HG02840 (cell line): ENCODE data around the gene KCTD6.

ENCODE experiments used
- ATAC-seq: cut with Tn5 transposase; IDR thresholded peaks from one replicate; pipeline ENCODE4 v1.9.1; 2021; ENCODE audit warnings: mild to moderate bottlenecking, moderate library complexity, moderate number of reproducible peaks; ENCODE audit not compliant: unreplicated experiment, low FRiP score

The KCTD6 gene

DNA sequence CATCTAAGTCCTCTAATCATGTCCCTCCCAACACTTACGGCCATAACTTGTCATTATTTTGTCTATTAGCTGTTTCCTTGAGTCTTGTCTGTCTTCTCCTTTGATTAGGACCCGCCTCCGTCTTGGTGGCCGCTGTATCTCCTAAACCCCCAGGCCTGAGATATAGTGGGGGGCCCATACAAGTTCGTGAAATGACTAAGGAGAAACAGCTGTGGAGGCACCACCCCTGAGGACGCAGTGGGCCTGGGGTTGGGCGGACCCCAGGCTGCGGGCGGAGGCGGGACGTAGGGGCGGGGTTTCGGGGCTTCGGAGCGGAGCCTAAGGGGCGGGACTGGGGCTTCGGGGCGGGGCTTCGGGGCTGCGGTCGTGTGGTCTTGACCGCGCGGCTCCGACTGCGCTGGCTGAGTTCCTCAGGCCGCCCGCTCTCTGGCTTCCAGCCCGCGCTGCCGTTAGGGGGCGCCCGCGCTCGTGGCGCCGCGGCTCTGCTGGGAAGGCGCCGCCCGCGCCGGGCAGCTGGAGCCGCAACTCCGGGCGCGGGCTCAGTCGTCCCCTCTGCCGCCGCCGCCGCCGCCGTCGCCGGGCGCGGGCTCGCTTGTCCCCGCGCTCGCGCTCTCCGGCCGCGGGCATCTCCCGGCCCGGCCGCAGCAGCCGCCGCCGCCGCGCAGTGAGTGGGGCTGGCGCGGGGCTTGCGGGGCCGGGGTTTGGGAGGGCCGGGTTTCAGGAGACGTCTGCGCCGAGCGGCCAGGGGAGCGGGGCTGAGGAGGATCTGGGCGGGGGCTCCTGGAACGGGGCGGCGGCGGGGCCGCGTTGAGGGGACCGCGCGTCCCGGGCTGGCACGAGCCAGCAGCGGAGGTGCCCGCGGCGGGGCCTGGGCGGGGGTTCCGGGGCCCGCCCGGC is at the start of gene KCTD6:
Gene KCTD6 (plus strand): TSS at position 591 of the 897 bp plus-strand sequence. CDS start 6,660 bp downstream, outside the sequence.
- ATAC-seq, result peak; percentile 91

DNA sequence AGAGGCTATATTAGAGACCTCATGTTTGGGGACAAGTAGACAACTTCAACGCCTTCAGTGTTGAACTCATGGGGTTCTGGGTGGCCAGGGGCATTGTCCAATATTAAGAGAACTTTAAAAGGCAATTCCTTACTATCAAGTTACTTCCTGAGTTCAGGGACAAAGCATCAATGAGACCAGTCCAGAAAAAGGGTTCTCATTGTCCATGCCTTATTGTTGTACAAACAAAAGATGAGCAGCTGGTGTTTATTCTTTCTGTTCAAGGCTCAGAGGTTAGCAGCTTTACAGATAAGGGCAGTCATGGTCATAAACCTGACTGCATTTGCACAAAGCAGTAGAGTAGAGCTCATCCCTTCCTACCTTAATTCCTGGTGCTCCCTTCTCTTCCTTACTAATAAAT is 39.7 kb upstream of the KCTD6 start:
- no peak for ATAC-seq

DNA sequence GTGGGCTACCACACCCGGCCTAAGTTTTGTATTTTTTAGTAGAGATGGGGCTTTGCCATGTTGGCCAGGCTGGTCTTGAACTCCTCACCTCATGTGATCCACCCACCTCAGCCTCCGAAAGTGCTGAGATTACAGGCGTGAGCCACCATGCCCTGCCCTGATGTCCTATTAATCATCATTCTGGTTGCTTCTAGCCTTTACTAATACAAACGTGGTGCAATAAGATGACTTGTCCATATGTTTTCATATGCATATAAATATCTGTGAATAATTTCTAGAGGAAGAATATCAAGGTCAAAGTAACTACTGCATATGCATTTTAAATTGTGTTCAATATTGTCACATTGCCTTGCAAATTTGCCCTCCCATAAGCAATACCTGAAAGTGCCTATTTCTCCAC is 32.7 kb upstream of the KCTD6 start:
- ATAC-seq, result no peak

DNA sequence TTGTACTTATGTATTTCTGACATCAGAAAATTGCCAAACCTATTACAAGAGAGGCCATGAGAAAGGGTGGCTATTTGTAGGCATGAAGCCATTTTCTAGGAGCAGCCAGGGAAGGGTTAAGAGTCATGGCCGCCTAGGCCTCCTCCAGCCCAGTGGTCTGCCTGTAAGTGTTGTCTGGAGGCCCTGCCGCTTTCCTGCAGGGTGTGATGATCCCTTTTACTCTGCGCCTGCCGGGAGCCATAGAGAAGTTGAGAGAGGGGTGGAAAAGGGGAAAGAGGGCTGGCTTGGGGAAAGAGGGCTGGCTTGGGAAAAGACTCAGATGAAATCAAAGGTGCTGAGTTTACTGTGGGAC is 29.1 kb upstream of the KCTD6 start:
- ATAC-seq, result no peak

DNA sequence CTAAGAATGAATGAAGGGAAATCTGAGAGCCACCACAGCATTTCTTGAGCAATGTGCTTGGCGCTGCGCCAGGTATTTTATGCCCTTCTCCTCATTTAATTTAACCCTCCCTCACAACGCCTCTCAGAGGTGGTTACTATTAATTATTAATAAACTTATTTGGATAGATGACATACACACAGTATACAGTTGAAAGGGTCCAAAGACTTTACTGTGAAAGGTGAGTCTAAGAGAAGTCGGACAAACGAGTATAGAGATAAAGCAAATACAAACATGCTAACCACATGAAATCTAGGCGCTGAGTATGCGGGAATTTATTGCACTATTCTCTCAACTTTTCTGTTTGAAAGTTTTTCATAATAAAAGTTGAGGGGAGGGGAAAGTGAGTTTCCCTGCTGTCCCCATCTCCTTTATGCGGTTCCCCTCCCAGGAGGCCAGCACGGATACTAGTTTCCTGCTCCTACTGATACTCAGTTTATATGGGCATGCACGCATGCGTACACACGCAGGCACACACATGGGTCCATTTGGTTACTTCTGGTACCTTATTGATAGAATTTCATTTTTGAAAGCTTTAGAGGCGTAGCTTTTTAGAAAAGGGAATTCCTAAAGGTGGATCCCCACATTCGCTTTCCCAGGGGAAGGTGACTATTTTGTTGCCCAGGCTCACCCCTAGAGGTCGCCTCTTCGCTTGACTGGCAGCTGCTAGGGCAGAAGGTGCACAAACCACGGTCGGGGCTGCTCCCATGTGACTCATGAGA is 28.5 kb upstream of the KCTD6 start:
- ATAC-seq, result no peak

DNA sequence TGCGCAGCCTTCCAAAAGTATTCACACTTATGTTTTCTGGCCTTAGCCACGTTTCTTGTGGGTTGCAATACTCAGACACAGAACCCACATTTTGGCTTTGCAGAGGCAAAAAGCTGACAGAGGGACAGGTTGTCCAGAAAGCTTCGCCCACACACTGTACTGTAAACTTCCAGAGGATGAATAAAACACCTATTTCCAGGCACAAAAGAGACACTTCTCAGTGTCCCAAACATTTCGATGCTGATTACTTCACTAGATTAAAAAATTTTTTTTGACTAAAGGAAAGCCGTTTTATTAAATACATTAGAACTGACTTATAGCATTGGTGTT is 28.0 kb upstream of the KCTD6 start:
- no peak for ATAC-seq

DNA sequence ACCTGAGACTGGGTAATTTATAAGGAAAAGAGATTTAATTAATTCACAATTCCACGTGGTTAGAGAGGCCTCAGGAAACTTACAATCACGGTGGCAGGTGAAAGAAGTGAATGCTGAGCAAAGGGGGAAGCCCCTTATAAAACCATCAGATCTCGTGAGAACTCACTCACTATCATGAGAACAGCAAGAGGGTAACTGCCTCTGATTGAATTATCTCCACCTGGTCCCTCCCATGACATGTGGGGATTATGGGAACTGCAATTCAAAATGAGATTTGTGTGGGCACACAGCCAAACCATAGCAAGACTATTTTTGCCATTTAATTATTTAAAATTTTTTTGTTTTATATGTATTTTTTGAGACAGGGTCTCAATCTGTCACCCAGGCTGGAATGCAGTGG is 27.0 kb upstream of the KCTD6 start:
- no peak for ATAC-seq

DNA sequence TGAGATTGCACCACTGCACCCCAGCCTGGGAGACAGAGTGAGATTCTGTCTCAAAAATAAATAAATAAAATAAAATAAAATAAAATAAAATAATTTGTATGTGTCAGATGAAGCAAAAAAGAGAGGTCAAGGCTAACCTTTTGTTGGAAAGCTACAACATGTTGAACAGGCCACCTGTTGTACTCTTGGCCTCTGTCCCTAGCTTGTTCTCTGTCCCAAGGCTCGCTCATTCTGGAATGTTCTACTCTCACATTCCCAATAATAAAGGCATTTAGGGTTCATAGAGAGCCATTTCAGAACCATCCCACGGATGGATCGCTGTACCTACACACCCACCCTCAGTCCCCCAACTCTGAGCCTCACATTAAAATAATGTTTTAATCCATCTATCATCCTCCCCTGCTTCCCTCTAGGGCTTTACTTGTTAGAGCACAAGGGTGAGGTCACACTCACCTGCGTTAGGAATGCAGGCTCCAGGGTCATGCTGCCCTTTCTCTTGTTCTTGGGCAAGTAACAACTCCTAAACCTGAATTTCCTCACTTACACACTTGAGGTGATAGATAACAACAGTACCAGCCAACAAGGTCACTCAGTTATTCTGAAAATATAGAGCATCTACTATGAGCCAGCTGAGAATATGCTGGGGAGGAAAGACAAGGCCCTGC is 24.9 kb upstream of the KCTD6 start:
- ATAC-seq, result no peak

DNA sequence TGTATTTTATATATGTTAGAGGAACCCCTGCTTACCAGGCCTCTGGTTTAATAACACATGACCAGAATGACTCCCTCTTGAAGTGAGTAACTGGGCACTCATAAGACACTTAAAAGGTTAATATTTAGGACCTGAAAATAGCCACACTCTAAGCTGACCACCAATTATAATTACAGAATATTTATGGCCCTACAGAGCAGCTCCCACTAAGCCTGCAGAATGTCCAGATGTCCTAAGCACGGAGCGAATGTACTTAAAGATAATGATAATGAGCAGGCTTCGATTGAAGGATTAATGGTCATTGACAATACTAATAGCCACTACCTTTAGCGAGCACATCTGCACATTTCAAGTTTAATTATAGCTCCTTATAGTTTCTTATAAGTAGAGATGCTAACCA is 22.8 kb upstream of the KCTD6 start:
- ATAC-seq, result no peak

DNA sequence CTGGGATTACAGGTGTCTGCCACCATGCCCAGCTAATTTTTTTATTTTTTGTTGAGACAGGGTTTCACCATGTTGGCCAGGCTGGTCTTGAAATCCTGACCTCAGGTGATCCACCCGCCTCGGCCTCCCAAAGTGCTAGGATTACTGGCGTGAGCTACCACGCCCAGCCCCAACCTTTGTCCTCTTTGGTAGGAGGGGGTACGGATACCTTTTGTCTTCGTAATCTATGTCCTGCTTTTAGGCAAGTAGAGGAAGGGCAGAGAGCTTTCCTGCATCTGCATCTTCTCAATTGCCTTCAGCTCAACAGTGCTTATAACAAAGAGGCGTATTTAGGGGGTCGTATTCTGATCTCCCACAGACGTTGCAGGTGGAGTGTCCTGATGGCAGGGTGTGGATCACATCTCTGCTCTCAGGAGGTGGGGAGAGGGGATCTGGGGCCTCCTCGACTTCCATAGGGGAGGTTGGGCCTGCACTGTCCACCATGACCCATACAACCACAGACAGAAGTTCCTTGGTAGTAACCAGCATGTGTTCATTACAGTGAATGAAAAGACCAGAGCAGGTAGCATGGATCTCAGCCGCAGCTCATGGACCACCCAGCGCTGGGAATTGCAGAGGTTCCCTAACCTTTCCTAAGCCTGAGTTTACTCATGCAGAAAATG is 21.4 kb upstream of the KCTD6 start:
- no peak for ATAC-seq

DNA sequence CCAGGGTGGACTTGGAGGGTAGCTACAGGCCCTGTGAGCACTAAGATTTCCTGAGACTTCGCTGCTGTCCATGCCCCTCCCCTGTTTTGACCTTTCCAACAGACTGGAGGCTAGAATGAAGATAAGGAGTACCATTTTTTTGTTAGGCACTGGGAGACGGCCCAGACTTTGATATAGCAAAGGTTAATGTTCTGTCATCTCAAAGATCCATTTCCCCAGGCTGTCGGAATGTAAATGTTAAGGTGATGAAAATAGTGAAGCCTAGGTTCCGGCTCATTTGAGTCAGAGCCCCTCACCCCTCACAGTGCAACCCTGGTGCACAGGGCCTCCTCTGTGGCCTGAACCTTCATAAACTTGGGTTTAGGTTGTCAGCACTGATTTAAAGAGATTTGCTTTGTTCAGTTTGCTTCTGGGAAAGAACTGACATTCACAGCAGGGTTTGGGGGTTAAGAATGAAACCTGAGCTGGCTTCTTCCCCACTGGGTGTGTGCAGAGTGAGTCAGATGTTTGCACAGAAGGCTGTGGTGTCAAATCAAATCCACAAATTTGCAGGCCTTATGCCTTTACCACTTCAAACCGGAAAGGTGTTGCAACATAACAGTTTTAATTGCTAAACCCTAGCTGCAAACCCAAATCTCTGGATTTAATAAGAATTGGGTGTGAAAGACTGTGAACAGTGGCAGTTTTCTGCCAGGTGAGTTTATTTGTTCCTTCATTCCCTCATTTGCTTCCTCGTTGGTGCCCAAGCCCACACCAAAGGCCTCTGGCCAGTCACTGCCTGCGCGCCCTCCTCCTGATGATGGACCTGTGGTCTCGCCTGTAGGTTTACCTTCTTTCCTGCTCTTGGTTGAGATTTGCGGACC is 20.6 kb upstream of the KCTD6 start:
- ATAC-seq, result no peak

DNA sequence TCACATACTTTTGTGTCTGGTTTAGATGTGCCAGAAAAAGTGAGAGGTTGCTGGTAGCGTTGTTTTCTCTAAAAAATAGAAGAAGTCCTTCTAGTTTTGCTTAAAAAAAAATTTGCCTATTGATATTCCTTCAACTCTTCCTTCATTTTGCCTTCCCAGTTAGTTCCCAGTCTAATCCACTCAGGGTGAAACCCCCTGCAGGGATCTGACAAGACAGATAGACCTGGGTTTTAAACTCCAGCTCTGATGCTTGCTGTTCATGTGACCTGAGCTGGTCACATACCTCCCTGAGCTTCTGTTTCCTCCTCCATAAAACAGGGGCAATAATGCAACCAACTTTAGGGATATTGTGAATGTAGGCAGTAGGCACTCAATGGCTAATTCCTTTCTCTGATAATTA is 18.6 kb upstream of the KCTD6 start:
- no peak for ATAC-seq

DNA sequence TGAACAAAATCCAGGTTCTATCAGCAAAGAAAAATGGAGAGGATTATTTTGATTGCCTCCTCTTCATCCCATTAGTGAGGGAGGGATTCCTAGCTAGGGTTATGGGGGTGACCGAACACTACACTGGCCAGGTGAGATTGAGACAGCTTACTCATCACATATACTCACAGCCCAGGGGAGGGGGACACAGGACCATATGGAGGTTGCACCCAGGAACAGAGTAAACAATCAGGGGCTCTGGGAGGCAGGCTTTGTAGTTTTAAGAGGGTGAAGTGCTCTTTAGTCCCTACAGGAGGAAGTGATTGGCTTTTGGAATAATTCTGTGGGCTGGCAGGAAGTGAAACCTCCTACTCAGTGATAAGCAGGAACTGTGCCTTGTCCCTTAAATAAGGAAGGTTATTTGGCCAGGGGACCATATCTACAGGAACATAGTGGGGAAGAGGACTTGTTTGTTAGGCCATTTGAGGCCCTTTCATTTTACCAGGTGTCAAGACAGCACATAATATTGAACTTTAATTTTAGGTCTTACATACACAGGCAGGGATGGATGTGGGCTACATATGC is 17.5 kb upstream of the KCTD6 start:
- ATAC-seq, result no peak

DNA sequence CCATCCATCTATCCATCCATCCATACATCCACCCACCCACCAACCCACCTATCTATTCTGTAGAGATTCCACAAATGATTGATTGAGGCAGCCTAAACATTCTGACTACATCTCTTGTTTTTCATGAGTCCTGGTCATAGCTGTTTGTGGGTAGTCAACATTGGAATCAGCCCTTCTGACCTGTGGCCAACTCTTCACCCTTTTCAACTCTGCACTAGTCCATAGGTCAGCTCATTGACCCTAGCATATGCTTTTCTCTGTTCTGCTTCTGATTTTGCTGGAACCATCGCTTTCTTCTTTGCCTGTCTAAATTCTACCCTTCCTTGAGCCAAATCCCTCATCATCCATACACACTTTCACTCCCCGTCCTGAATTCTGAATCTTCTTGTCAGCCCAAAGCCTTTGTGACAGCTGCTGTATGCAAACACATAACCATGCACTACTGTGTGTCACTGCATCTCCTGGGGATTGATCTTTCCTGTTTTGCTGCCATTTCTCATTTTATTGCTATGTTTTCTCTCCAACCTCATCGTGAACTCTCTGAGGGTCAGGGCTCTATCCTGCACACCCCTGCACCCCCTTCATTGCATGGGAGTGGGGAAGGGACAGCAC is 16.8 kb upstream of the KCTD6 start:
- no peak for ATAC-seq

DNA sequence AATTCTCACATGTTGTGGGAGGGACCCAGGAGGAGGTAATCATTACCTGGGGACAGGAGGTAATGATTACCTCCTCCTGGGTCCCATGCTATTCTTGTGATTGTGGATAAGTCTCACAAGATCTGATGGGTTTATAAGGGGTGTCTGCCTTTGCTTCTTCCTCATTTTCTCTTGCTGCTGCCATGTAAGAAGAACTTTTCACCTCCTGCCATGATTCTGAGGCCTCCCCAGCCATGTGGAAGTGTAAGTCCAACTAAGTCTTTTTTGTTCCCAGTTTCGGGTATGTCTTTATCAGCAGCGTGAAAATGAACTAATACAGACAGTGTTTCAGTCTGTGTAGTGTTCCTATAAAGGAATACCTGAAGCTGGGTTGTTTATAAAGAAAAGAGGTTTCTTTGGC is 13.1 kb upstream of the KCTD6 start:
- ATAC-seq, result no peak

DNA sequence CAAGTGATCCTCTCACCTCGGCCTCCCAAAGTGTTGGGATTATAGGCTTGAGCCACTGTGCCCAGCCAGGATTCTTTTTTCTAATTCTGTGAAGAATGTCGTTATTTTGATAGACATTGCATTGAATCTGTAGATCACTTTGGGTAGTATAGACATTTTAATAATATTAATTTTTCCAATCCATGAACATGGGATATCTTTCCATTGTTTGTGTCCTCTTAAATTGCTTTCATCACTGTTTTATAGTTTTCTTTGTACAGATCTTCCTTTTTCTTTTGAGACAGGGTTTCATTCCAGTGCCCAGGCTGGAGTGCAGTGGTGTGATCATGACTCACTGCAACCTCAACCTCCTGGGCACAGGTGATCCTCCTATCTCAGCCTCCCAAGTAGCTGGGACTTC is 11.6 kb upstream of the KCTD6 start:
- no peak for ATAC-seq

DNA sequence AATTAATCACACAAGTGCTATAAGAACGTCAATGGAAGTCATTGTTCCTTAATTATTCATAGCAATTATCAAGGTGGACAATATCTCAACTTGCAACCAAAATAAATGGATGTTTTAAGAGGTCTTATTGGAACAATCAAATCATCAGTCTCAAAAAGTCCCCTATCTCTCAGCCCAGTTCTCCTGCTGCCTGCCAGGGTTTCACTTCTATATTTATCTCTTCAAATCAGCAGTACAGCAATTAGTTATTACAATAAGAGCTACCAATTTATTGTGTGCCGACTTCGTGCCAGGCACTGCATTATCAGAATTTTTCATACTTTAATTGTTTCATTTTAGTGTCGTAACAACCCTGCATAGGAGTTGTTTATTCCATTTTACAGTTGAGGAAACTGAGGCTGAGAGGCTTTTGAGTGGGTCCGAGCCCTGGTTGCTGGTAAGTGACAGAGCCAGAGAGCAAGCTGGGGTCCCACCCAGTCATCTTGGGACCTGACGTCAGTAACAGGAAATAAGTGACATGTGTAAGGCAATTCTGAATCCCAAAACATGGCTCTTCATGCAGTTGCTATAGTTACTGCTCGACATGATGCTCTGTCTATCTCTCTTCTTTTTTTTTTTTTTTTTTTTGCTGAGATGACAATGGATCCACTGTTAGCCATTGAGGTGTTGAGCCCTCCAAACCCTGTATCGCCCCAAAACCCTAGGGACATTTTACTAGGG is 8.8 kb upstream of the KCTD6 start:
- no peak for ATAC-seq

DNA sequence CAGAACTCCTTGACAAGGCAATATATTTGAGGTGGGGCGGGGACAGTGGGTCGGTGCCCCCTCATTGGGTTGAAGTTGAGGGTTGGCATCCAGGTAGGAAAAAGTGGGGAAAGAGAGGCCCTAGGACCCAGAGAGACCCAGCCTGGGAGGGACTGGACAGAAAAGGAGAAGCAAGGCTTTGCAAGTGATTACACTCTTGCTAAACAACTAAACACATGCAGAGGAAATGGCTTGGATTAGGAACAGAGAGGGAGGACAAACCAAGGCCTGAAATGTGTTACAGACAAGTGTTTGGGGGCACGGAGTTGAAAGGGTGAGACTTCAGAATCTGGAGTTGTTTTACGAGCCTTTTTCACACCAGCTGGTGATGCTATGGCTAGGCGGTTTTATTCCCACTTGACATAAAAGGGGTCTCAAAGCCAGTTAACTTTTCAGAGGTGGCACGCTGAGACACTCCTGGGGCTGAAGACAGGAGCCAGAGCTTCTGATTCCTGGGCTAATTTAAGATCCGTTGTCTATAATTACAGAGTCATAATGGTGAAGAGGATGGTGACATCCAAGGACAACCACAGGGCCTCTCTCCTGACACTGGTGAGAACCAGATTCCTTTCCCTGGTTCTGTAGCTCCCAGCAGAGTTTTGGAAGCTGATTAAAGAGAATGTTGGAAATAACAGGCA is 7.7 kb upstream of the KCTD6 start:
- ATAC-seq, result no peak
